Kidney epithelial cell (primary cell): Measurements from ENCODE around the gene CORO2B. TPM values are rescaled to one million over a fixed set of nuclear protein-coding genes. Genes with fewer than 3 reads are reported as not detected.
"Not testable (repeated sequence)": the region's sequence is repeated elsewhere in the genome, so short reads cannot be mapped to it uniquely, and the experiment has no call there.

Source experiments
- DNase-seq: peaks from one replicate; pipeline ENCODE4 v3.0.0-alpha.2; 2010; ENCODE audit warnings: low read depth
- H3K27me3 ChIP-seq: 2 replicates; pipeline ENCODE4 v1.6.0; 2011; ENCODE audit warnings: low read length; ENCODE audit not compliant: control insufficient read depth, insufficient read depth
- H3K36me3 ChIP-seq: 2 replicates; pipeline ENCODE4 v1.5.1; 2011; ENCODE audit warnings: low read length; ENCODE audit not compliant: control insufficient read depth, insufficient read depth
- H3K4me3 ChIP-seq: 2 replicates; pipeline ENCODE4 v1.5.1; 2011; ENCODE audit warnings: low read depth, mild to moderate bottlenecking, control low read depth, low read length
- CTCF ChIP-seq: IDR thresholded peaks from 2 replicates; pipeline ENCODE4 v1.5.1; 2011; ENCODE audit warnings: mild to moderate bottlenecking, moderate library complexity, low read length, control low read depth, inconsistent platforms; ENCODE audit not compliant: insufficient read depth, poor library complexity, severe bottlenecking
- total RNA-seq: library from RNA; depleted of rRNA; stranded (reverse); fragments of >200 nt; gene quantifications from 2 replicates; pipeline ENCODE4 v1.2.3, GENCODE V29; 2015

CORO2B gene
- total RNA-seq, 1 donor from 2014 or later, result 19.8 TPM

- Histone ChIP-seq H3K4me3 (no peak overlapping the region), H3K36me3 (no peaks in the 10 kb centered on the region), H3K27me3 (no peaks in the 10 kb centered on the region)
- no peak for DNase-seq
- no peak for TF ChIP-seq CTCF
These were observed 65.5 kb downstream of the CORO2B start for GRCh38 chr15:68644083-68644904.

GRCh38 chr15:68644996-68645395, 66.2 kb downstream of the CORO2B start:
- DNase-seq, result no peak

GRCh38 chr15:68646156-68646555, 67.4 kb downstream of the CORO2B start:
- Histone ChIP-seq H3K27me3 (no peaks in the 10 kb centered on the region), H3K4me3 (no peak overlapping the region), H3K36me3 (no peaks in the 10 kb centered on the region)
- no peak for DNase-seq
- no peak for TF ChIP-seq CTCF

More at GRCh38 chr15:68644996-68645395, 66.2 kb downstream of the CORO2B start:
- Histone ChIP-seq H3K36me3 (no peaks in the 10 kb centered on the region), H3K4me3 (no peak overlapping the region), H3K27me3 (no peaks in the 10 kb centered on the region)
- no peak for TF ChIP-seq CTCF

GRCh38 chr15:68646696-68647095, 67.9 kb downstream of the CORO2B start:
- H3K4me3 ChIP-seq, result no peak overlapping the region
- no peaks in the 10 kb centered on the region for H3K36me3 ChIP-seq
- DNase-seq, result no peak
- TF ChIP-seq CTCF, result no peak
- H3K27me3 ChIP-seq, result no peaks in the 10 kb centered on the region

- not testable (repeated sequence) for H3K36me3 ChIP-seq, H3K4me3 ChIP-seq, DNase-seq, H3K27me3 ChIP-seq
These were observed 68.6 kb downstream of the CORO2B start for GRCh38 chr15:68647361-68647760.

GRCh38 chr15:68650901-68651709, 72.3 kb downstream of the CORO2B start:
- Histone ChIP-seq H3K36me3 (no peaks in the 10 kb centered on the region), H3K27me3 (no peaks in the 10 kb centered on the region), H3K4me3 (no peak overlapping the region)
- peak; percentile 83 for TF ChIP-seq CTCF
- no peak for DNase-seq
